HepG2 (cell line): Measurements from ENCODE around the gene FURIN.

Experiments used
- ARNT ChIP-seq: fragments of 450-650 bp; IDR thresholded peaks from 2 replicates; pipeline ENCODE4 v1.6.1; 2017
- BCL6 ChIP-seq: IDR thresholded peaks from 2 replicates; pipeline ENCODE4 v1.6.1; 2016; ENCODE audit warnings: missing genetic modification reagents, missing compliant biosample characterization
- ELF1 ChIP-seq: sonication (generic); formaldehyde crosslinking; IDR thresholded peaks from 2 replicates; pipeline ENCODE4 v1.4.0; 2020; ENCODE audit warnings: missing genetic modification reagents
- HDAC6 ChIP-seq: fragments of 200-600 bp; sonication (generic); IDR thresholded peaks from 2 replicates; pipeline ENCODE4 v1.7.0; 2017; ENCODE audit warnings: mild to moderate bottlenecking, antibody characterized with exemption, low read length, low read depth
- KMT2B ChIP-seq: IDR thresholded peaks from 2 replicates; pipeline ENCODE4 v1.6.1; 2016; ENCODE audit warnings: missing genetic modification reagents, missing compliant biosample characterization
- NPAS2 ChIP-seq: sonication (generic); formaldehyde crosslinking; IDR thresholded peaks from 2 replicates; pipeline ENCODE4 v1.8.0; 2022; ENCODE audit warnings: mild to moderate bottlenecking, missing genetic modification reagents, borderline replicate concordance
- SALL2 ChIP-seq: sonication (generic); formaldehyde crosslinking; IDR thresholded peaks from 2 replicates; pipeline ENCODE4 v1.8.1; 2023; ENCODE audit warnings: mild to moderate bottlenecking, missing genetic modification reagents, inconsistent platforms
- TAF1 ChIP-seq: sonication (generic); formaldehyde crosslinking; IDR thresholded peaks from 2 replicates; pipeline ENCODE4 v1.4.0; 2020; ENCODE audit warnings: missing genetic modification reagents
- TARDBP ChIP-seq: sonication (generic); formaldehyde crosslinking; IDR thresholded peaks from 2 replicates; pipeline ENCODE4 v1.8.0; 2022; ENCODE audit warnings: mild to moderate bottlenecking, missing genetic modification reagents
- ZNF207 ChIP-seq: fragments of 450-650 bp; IDR thresholded peaks from 2 replicates; pipeline ENCODE4 v1.6.1; 2016; ENCODE audit warnings: antibody characterized with exemption, borderline replicate concordance
- TF ChIP-seq, protein P1 (sequence below): sonication (generic); formaldehyde crosslinking; IDR thresholded peaks from 2 replicates; pipeline ENCODE4 v1.4.0; 2020; ENCODE audit warnings: mild to moderate bottlenecking, missing genetic modification reagents, borderline replicate concordance

DNA sequence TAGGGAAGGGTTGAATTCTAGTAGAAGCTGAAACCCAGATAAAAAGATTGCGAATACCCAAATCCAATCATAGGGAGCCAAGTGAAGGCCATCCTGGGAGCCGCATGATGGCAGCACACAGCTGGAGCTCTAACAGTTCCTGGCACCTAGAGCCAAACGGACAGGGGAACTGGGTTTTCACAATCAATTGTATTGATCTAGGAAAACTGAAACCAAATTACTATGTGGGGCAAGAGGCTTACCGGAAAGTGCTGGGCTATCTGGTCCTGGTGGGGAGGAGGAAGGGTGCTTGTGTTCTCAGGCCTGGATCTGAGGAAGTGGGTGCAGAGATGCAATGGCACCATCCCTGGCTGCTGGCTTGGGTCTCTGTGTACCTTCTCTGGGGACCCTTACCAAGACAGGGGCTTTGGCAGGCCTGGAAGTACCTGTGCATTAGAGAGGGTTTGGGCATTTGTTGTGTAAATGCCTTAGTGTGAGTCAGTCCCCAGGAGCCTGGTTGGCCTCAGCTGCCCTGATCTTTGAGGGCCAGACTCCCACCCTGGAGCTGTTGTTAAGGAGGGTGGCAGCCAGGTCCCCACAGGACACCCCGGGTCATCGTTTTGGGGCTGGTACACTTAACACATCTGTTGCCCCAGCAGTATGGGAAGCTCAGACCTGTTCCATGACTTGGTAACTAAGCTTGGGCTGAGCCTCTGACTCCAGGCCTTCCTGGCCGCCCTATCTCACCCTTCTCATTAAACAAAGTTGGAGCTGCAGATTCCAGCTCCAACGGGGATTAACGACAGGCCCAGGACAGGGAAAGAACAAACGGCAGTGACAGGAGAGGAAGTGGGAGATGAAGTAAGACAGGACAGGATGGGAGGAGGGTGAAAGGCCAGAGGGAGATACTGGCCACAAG lies 8.9 kb upstream of the FURIN start:
- TF ChIP-seq ZNF207 (no peak), KMT2B (CRISPR knock-in tag) (no peak), TAF1 (CRISPR knock-in tag) (peak; percentile 36; the same call in 1 of the 2 replicates), TARDBP (no peak), HDAC6 (no peak), NPAS2 (CRISPR knock-in tag) (no peak), ELF1 (CRISPR knock-in tag) (no peak), BCL6 (CRISPR knock-in tag) (peak; percentile 24; the same call in 1 of the 2 replicates), ARNT (no peak), SALL2 (CRISPR knock-in tag) (0 out of 2 replicates have a peak, but pooled peaks have one; percentile 41)
- TF ChIP-seq, protein P1, sequence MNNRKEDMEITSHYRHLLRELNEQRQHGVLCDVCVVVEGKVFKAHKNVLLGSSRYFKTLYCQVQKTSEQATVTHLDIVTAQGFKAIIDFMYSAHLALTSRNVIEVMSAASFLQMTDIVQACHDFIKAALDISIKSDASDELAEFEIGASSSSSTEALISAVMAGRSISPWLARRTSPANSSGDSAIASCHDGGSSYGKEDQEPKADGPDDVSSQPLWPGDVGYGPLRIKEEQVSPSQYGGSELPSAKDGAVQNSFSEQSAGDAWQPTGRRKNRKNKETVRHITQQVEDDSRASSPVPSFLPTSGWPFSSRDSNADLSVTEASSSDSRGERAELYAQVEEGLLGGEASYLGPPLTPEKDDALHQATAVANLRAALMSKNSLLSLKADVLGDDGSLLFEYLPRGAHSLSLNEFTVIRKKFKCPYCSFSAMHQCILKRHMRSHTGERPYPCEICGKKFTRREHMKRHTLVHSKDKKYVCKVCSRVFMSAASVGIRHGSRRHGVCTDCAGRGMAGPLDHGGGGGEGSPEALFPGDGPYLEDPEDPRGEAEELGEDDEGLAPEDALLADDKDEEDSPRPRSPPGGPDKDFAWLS (CRISPR knock-in tag), result no peak
